Cerebellar cortex (tissue), 1 donor: ENCODE measurements around the gene AGPAT2.

Experiments used
- DNase-seq: peaks from one replicate; pipeline ENCODE4 v3.0.0-alpha.2; 2015; ENCODE audit warnings: low spot score

Gene AGPAT2

DNA sequence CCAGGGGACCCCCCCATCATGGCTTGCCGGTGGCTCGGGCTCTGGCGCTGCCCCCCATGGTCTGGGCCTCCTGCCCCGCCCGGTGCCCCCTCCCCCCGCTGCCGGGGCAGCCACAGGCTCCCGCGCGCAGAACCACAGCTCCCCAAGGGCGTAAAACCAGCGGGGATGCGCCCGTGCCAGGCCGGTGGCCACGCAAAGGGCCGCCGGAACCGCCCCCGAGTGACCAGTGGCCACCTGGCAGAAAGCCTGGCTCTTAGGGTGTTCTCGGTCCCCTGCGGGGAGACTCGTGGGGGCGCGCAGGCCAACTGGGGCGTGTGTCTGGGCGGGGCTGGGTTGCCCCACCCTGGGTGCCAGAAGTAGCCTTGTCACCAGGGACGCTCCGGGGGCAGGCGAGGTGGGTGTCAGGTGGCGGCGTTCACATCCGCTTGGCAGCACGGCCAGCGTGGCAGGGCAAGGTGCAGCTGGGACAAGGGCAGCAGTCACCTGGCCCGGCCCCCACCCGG lies 515 bp upstream of the AGPAT2 start:
- no peak for DNase-seq

DNA sequence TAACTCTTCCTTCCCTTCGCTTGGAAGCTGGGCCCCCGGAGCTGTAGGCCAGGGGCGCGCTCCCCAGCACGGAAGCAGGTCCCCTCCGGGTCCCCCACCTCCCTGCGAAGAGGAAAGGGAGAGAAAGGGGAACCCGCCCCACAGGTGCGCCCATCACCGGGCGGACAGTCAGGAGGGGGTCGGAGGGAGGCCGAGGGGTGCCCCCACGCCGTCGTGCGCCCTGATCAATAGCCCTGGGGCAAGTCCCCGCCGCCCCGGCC lies 793 bp downstream of the AGPAT2 start:
- no peak for DNase-seq

DNA sequence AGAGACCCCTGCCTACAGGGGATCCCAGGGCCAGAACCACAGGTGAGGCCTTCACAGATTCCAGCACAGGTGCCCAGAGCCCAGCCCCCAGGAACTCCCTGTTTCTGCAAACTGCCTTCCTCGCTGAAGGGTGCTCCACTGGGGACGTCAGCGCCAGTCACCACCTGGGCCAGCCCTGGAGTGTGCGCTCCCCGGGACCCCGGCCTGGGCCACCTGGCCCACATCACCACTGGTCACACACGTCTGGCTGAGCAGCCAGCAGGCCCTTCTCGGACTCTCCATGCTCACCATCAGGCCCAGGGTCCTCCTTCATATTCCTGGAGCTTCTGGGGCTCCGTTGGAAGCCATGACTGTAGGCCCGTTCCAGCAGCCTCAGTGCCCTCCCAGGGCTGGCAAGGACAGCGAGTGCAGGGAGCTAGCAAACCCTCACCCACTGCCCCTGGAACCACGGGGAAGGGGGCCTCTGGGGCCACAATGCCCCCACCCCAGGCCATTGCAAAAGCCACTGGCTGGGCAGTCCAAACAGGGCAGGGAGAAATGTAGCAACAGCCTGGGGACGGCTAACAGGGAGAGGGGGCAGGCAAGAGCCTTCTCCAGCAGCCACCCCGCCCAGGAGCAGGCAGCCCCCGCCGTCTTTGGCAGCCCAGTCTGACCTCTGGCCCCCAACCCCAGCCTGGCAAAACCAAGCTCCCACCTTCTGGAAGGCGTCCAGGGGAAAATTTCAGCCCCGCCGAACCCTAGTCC lies 1.3 kb downstream of the AGPAT2 start:
- DNase-seq, result no peak

DNA sequence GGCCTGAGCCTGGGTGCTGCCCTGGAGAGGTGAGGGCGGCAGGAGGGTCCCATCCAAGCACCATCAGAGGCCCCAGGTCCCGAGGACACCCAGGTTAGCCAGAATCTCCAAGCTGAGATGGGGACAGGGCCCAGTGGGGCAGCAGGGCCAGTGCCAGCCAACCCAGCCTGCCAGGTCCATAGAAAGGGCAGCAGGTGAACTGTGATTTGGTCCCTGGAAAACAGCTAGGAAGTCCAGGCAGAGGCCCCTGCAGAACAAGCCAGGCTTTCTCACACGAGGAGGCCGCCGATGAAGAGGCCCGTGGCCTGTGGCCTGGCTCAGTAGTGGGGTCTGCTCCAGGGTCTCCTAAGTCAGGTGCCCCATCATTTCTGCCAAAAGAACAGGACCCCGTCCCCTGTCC lies 2.0 kb downstream of the AGPAT2 start:
- no peak for DNase-seq

DNA sequence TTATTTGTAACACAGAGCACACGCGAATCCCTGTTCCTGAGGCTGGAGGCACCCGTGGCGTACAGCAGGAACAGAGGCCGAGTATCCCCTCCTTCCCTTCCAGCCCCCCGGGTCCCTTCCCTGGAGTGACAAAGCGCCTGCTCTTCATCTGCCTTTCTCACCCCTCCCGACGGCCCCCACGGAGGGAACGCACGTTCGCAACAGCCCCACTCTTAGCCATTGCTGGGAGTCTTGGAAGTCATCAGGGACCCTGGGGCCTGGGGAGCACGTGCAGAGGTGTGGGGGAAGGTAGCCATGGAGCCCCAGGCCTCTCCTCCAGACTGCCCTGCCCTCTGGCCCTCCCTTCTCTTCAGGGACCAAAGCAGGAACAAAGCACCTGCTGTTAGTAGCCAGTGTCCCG lies 2.5 kb downstream of the AGPAT2 start:
- DNase-seq, result no peak

DNA sequence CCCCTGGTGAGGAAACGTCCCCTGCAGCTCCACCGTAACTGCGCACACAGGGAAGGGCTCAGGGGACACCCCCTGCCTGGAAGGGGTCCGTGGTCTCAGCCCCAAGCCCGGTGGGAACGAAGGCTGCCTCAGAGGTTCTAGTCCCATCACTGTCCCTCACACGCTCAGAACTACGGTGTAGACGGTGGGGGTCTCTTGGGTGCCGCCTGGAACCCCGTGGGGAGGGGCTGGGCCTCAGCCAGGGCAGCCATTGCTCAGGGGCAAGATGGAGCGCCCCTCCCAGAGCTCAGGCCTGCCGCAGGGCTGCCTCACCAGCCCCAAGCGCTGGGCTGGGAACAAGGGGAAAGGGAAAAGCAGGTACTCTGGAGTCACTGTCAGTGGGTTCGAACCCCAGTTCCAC lies 2.9 kb downstream of the AGPAT2 start:
- no peak for DNase-seq

DNA sequence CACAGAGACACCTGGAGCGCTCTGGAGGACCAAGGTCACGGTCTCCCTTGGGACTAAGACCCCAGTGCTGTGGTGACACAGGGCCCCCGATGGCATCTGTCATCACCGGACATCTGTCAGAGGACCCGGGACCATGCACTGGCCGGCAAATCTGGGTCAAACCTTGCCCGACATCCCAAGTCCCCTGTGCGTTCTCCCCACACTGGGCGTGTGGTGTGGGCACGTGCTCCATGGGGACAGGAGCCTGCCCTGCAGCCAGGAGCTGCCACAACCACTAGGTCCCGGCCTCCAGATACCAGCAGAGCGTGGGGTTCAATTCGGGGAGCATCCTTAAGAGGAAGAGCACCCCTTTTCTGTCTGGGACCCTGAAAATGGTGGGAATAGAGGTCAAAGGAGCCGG lies 3.5 kb downstream of the AGPAT2 start:
- DNase-seq, result no peak

DNA sequence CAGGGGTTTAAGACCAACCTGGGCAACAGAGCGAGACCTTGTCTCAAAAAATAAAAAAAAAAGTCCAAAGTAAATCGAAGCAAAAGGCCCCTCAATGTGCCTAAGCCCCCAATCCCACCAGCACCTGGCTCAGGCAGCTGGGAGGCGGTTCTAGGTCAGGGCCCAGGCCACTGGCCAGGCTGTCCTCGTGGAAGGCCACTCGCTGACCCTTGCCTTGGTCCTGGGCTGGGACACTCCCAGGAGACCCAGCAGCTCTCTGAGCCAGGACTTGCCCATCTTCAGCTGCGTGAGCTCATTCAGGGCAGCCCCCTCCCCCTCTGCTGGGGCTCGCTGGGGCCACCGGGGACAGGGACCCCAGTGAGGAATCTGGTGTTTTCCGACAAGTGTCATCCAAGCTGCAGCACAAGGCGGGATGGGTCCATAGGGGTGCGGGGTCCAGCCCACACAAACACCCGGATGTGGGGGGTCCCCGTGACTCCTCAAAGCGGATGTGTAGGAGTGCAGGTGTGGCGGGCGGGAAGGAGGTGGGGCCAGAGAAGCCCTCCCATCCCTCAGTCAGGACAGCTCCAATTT lies 4.0 kb downstream of the AGPAT2 start:
- DNase-seq, result no peak

DNA sequence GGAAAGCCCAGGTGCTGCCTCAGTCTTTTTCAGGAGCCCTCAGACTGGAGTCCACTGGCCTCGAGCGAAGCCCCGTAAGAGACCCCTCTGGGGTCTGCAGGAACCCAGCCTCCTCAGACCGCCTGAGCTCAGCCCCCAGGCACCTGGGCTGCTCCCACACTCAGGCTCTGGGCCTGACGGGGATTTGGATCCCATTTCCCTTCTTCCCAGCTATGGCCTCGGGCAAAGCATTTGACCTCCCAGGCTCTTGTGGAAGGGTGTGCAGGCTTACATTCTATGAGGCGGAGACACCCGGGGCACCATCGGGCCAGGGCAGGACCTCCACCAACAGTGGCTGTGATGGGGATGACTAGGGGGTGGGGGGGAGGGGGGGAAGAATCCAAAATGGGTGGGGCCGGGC lies 4.5 kb downstream of the AGPAT2 start:
- no peak for DNase-seq

DNA sequence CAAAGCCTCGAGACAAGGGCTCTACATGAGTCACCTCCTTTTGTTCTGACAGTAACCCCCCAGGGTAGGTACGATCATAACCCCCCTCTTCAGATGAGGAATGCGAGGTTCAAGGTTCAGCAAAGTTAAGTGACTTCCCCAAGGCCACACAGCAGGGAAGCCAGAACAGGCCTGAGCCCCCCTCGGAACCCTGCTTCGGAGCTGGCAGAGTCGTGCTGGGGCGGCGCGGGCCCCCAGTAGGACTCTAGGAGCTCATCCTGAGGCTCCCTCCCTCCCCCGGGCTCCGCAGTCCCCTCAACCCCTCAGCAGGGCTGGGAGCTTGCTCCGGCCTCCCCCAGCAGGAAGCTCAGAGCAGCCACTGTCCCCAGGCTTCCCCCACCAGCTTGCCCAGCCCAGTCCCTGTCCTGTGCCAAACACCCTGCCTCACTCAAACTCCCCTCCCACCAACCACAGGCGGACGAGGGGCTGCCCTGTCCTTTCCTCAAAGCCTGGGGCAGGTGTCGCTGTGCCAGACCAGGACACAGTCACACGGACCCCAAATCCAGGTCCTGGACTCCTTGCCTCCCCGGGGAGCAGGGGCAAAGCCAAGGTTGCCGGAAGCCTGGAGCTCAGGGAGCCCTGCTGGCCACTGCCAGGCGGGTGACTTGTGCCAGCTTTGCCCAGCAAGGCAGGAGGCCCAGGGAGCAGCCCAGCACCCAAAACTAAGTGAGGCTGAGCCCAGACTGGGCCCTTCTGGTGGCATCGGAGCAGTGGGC lies 5.1 kb downstream of the AGPAT2 start:
- no peak for DNase-seq

DNA sequence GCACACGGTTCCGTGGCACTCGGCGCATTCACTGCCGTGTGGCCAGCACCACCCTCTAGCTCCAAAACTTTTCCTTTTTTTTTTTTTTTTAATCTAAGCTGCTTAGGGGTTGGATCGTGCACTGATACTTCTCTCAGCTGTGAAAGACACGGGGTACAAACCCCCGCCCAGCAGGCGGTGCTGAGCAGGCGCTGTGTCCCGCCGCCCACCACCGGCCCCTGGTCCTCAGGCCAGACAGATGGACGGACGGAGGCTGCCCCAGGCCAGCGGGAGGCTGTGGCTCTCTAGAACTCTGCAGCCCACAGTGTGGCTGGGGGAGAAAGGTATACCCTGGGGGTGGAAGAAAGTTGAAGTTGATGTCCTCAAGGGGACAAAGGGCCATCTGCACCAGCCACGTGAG lies 6.2 kb downstream of the AGPAT2 start:
- DNase-seq, result no peak

DNA sequence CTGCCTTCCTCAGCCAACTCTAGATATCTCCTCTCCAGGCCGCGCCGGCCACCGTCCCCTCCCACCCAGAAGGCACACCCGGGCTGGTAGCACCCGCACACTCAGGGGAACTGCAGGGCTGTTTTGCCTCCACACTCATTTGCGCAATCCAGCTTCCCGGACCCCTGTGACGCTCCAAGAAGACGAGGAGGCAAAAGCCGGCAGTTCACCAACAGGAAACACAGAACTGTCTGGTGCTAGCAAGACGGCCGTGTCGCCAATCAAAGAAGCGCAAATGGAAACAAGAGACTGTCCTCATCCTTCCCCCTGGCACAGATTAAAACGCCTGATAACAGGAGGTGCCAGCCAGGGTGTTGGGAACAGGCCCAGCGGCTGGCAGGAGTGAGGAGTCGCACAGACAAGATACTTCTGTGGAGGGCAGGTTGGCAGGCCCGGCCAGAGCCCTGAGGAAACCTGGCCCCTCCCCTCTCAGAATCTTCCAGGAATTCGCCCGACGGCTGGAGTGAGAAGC lies 7.8 kb downstream of the AGPAT2 start:
- peak; percentile 63 for DNase-seq

DNA sequence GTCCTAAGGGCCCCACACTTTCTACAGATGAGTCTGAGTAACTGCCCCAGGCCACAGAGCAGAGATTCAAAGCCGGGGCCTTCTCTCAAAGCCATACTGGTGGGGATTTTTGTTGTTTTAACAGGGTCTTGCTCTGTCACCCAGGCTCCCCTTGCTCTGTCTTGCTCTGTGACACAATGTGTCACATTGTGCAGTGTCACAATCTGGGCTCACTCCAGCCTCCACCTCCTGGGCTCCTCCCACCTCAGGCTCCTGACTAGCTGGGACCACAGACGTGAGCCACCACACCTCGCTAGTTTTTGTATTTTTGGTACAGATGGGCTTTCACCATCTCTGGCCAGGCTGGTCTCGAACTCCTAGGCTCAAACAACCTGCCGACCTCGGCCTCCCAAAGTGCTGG lies 8.6 kb downstream of the AGPAT2 start:
- DNase-seq, result no peak

DNA sequence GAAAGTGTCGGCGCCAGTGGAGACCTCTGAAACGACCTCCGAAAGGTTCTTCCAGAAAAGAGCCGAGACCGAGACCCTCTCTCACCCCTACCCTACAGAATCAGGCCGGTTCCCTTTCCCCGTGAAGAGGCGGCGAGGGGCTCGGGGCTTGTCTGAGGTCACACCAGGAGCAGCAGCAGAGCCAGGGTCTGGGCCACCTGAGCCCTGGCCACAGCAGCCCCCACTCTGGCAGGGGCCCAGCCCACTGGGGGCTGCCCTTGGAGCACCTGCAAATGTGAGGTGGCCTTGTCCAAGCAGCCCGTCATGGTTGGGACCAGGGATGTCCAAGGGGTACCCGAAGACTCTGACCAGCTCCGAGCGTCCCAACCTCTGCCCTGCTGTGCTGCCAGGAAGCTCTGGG lies 9.2 kb downstream of the AGPAT2 start:
- no peak for DNase-seq

DNA sequence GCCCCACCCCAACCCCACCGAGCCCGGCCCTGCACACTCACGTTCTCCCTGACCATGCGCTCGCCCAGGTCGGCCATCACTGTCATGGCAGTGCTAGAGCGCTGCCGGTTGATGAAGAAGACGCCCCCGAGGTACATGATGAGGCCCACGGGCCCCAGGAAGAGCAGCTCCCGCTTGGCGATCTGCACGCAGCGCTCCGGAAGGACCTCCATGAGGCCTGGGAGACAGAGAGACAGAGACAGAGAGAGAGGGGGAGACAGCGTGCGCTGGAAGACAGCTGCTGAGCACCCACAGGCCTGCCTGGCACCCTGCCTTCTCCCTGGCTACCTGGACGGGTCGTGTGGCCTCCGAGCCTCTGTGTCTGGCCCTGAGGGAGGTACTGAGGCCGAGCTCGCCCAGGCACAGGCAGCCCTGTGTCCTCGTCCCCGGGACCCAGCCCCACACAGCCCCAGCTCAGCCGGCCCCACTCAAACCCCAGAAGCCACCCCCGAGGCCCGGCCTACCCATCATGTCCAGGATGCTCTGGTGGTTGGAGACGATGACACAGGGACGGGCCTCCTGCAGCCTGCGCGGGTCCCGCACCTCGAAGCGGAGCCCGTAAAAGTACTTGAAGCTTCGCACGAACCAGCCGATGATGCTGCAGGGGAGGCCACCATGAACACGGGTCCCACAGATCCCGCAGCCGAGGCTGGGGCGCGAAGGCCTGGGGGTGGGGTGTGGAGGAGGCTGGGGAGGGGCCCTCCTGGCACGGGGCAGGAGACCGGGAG lies 10.2 kb downstream of the AGPAT2 start:
- DNase-seq, result no peak

DNA sequence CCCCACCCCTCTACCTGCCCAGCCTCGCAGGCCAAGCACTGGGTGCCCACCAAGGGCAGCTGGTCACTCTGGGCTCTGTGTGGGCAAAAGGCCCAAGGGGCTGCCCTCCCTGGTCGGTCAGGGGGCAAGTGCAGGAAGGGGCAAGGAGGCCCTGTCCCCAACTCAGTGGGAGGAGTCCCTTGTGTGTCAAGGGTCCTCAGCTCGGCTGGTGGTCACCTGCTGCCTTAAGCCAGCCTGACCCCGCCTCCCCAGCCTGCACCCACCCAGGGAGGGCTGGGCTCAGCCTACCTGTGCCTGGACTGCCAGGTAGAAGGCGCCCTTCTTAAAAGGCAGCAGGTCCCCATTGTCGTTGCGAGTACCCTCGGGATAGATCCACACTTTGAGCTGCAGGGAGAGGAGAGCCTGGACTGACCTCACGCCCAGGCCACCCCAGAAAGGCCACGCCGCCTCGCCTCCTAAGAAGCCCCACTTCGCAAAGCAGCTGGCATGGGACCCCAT lies 10.9 kb downstream of the AGPAT2 start:
- no peak for DNase-seq

DNA sequence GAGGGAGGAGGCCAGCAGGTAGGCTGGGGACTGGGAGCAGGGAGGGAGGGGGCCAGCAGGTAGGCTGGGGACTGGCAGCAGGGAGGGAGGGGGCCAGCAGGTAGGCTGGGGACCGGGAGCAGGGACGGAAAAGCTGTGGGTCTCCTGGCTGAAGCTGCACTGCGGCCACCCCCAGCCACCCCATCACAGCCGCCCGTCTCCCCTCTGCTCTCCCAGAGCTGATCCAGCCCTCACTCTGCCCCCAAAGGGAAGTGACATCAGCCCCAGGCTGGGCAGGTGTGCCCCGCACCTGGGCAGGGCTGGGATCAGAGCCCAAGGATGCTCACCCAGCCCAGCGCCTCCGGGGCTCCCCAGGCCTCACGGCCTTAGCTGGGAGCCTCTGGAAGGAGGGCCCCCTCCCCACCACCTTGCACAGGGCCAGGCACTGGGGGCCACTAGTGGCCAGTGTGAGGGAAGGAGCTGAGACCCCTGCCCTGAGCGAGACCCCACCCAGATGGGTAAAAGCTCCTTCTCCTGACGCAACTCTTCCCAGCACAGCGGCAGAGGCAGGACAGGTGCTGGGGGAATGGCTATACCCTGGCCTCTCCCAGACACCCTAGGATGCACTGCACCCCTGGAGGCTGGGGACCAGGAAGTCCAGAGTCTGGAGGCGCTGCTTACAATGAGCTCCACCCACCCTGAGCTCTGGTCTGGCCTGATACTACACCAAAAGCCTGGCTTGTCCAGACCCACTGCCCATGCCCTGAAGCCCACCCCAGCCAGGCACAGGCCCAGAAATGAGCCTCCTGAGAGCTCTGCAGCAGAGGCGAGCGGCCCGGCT lies 11.6 kb downstream of the AGPAT2 start:
- DNase-seq, result no peak

DNA sequence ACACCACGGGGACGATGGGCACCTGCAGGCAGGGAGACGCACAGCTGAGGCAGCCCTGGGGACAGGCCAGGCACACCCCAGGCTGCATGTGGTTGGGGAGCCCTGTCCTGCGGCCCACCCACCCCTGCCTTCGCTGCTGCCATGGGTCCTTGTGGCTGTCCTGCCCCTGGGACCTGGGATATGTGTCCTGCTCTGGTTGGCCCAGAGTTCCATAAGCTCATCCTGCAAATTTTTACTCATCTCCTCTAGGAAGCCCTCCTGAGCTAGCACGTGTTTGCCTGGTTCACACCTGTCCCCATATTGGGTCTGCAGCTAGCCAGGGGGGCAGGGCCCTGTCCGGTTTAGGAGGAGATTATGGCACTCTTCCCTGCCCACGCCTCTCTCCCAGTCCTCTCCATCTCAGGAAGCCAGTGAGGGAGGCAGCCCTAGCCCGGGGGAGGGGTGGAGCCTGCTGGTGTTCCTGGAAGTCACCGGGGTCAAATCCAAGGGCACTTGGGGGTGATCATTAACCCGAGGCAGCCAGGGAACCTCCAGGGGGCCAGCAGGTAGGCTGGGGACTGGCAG lies 12.4 kb downstream of the AGPAT2 start:
- no peak for DNase-seq

DNA sequence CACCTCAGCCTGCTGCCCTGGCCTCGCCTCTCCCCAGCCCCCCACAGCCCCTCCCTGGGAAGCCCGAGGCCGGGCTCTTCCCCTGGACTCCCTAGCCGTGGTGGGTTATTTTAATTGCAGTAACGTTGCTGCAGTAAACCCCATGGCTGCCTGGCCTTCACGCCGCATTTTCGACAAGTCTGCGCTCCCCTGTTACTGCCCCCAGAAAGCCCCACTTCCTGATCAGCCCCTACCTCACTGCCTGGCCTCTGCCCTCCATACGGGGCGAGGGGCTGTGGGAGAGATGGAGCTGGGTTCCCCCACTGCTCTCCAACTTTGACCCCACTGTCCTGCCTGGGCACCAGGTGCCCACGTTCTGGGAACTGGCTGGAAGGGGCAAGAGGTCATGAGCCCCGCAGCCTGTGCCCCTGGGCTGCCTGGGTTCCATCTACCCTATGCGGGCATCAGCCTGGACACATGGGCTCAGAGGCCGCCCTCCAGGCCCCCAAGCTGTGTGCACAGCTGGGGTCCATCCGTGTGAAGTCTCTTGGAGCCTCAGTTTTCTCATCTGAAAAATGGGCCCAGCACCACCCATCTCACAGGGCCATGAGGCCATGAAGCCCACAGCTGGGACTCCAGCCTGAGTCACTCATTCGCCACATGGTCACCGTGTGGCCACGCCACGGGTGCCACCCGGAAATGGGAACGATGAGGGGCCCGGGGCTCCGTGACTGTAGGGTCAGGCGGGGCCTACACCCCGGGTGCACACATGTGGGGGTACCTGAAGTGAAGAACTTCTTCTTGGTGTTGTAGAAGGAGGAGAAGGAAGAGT lies 13.1 kb downstream of the AGPAT2 start:
- no peak for DNase-seq
